Omental fat pad (tissue), 4 donors: Measurements from ENCODE around the gene ELSPBP1. TPM values are rescaled to one million over a fixed set of nuclear protein-coding genes. Genes with fewer than 3 reads are reported as not detected.
"Not testable (repeated sequence)": the region's sequence is repeated elsewhere in the genome, so short reads cannot be mapped to it uniquely, and the experiment has no call there.

Source experiments
- ATAC-seq: fragments of 150-250 bp; one replicate; pipeline ENCODE4 v1.9.1; 2016; ENCODE audit warnings: mild to moderate bottlenecking, moderate library complexity; ENCODE audit not compliant: low FRiP score
- DNase-seq: peaks from one replicate; pipeline ENCODE4 v3.0.0-alpha.2; 2019; ENCODE audit warnings: low spot score
- total RNA-seq, 4 donors: library from RNA; depleted of rRNA; stranded (reverse); fragments of >200 nt; gene quantifications; one replicate each; pipeline ENCODE4 v1.1.0, GENCODE V29; 2016
- TF ChIP-seq, protein P1 (sequence below), 3 donors: fragments of 450-650 bp; IDR thresholded peaks; one replicate each; pipeline ENCODE4 v1.5.1; 2016 to 2017; ENCODE audit warnings: antibody characterized with exemption in 3 of 3, mild to moderate bottlenecking in 3 of 3, moderate library complexity in 2 of 3

ELSPBP1 gene
- total RNA-seq, 4 donors from 2014 or later: not detected

GRCh38 chr19:48061401-48062344, 67.2 kb downstream of the ELSPBP1 start:
- ATAC-seq: no peak
- no peak for DNase-seq
- TF ChIP-seq, protein P1, sequence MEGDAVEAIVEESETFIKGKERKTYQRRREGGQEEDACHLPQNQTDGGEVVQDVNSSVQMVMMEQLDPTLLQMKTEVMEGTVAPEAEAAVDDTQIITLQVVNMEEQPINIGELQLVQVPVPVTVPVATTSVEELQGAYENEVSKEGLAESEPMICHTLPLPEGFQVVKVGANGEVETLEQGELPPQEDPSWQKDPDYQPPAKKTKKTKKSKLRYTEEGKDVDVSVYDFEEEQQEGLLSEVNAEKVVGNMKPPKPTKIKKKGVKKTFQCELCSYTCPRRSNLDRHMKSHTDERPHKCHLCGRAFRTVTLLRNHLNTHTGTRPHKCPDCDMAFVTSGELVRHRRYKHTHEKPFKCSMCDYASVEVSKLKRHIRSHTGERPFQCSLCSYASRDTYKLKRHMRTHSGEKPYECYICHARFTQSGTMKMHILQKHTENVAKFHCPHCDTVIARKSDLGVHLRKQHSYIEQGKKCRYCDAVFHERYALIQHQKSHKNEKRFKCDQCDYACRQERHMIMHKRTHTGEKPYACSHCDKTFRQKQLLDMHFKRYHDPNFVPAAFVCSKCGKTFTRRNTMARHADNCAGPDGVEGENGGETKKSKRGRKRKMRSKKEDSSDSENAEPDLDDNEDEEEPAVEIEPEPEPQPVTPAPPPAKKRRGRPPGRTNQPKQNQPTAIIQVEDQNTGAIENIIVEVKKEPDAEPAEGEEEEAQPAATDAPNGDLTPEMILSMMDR (IDR thresholded peaks at IDR 0.05): no peak

GRCh38 chr19:48064509-48064908, 70.1 kb downstream of the ELSPBP1 start:
- TF ChIP-seq, protein P1 (IDR thresholded peaks at IDR 0.05): no peak
- no peak for DNase-seq
- ATAC-seq: no peak

DNA sequence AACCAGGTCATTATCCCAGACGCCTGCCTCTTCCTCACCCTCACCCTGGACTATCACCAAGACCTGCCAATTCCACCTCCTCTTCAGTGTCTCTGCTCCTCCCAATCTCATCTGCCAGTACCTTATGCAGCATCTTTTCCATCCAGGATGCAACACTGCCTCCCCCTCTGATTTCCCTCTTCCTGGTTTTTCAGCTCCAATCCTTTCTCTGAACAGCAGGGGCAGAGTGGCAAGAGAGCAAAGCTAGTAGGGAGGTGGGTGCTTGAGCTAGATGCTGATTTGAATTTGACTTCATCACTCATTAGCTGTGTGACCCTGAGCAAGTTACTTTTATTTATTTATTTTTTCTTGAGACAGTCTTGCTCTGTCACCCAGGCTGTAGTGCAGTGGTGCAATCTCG, 75.0 kb downstream of the ELSPBP1 start:
- no peak for ATAC-seq

GRCh38 chr19:48070177-48070769, 75.8 kb downstream of the ELSPBP1 start:
- not testable (repeated sequence) for ATAC-seq, DNase-seq

More for the DNA sequence above, 75.0 kb downstream of the ELSPBP1 start:
- no peak for DNase-seq
- TF ChIP-seq, protein P1 (IDR thresholded peaks at IDR 0.05): no peak

Other genes starting within 250 kb of the ELSPBP1 start
- 100 to 1,000 TPM; 212 to 267 (median 232) TPM for gene NOP53, start 249.1 kb upstream of the ELSPBP1 start, total RNA-seq
- gene SELENOW, start 215.9 kb upstream of the ELSPBP1 start, total RNA-seq: 100 to 1,000 TPM; 198 to 420 (median 334) TPM
- gene TPRX1, start 190.1 kb upstream of the ELSPBP1 start, total RNA-seq: not detected
- not detected for gene CRX, start 172.7 kb upstream of the ELSPBP1 start, total RNA-seq
- gene TPRX2, start 135.4 kb upstream of the ELSPBP1 start, total RNA-seq: not detected
- not detected for gene SULT2A1, start 108.3 kb upstream of the ELSPBP1 start, total RNA-seq
- gene BSPH1, start 2.5 kb upstream of the ELSPBP1 start, total RNA-seq: not detected
- gene CABP5, start 49.4 kb downstream of the ELSPBP1 start, total RNA-seq: not detected
- 1 to 10 TPM; 1.7 to 5.7 (median 3.9) TPM for gene PLA2G4C, start 116.2 kb downstream of the ELSPBP1 start, total RNA-seq
- 10 to 100 TPM in 1 of 4 donors, 1 to 10 TPM in 3; 6.1 to 10.9 (median 7.3) TPM for gene LIG1, start 175.7 kb downstream of the ELSPBP1 start, total RNA-seq
- gene ZSWIM9, start 176.0 kb downstream of the ELSPBP1 start, total RNA-seq: 1 to 10 TPM; 1.5 to 3.3 (median 2.0) TPM